Measurements from ENCODE around the gene KCNK4.
"Not testable (repeated sequence)": the region's sequence is repeated elsewhere in the genome, so short reads cannot be mapped to it uniquely, and the experiment has no call there.

The KCNK4 gene

GRCh38 chr11:64291262-64291751, at the start of gene KCNK4:
TSS of gene KCNK4 (plus strand) at chr11:64291302. CDS start at chr11:64293019, 1,717 bp downstream.
- DNase-seq (ENCODE audit: low read depth), result no peak

DNA sequence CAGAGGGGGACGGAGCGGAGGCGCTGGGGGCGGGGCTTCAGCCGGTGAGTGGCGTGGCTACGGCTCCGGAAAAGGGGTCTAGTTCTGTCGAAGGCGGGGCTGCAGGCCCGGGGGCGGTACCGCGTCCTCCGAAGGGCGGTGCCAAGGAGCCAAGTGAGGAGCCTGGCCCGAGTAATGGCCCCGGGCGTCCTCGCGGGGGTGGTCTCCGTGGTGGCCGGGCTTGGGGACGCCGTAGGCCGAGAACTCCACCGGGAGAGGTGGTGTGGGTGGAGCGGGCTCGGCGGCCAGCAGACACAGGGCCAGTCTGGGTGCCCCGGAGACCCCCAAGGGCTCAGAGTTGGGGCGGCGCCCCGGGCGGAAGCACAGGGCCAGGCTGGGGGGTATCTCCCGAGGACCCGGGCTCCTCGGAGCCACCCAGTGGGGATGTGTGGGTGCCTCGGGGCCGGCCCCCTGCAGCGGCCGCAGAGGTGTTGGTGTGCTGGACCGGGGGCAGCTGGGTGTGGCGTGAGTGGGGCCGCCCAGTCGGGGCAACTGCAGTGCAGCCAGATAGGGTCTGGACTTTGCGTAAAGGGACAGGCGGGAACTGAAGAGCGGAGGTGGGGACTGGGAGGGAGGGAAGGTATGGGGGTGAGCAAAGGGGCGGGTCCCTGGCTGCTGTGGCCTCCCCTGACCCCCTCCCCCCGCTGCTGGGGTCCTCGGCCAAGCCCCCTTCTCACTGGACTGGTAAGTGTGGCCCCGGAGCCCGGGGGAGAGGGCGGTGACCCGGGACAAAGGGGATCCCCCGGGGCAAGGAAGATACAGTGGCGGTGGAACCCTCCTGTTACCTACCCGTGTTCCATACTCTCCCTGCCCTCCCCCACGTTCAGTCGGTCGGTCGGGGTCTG, 49.4 kb upstream of the KCNK4 start:
- DNase-seq (ENCODE audit: low read depth), result no peak

GRCh38 chr11:64243236-64243854, 47.8 kb upstream of the KCNK4 start:
- no peak for DNase-seq (ENCODE audit: low read depth)

GRCh38 chr11:64244107-64244506, 47.0 kb upstream of the KCNK4 start:
- no peak for DNase-seq (ENCODE audit: low read depth)

- no peak for DNase-seq (ENCODE audit: low read depth)
Measured at GRCh38 chr11:64244966-64245365, 46.1 kb upstream of the KCNK4 start.

DNA sequence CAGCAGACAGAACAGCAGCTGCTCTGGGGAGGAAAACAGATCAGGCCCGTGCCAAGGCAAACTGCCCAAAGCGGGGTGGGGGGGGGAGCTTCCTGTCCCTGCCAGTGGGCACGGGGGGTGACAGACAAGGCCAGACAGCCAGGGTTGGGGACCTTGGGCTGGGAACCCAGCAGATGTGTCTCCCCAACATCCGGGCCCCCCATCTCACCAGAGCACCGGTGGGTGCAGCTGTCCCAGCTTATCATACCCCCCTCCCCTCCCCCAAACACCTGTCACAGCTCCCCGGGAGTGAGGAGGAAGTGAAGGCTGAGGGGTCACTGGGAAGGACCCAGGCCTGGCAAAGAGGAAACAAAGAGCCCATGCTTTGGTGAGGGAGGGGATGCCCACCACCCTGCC, 45.7 kb upstream of the KCNK4 start:
- DNase-seq (ENCODE audit: low read depth), result no peak

DNA sequence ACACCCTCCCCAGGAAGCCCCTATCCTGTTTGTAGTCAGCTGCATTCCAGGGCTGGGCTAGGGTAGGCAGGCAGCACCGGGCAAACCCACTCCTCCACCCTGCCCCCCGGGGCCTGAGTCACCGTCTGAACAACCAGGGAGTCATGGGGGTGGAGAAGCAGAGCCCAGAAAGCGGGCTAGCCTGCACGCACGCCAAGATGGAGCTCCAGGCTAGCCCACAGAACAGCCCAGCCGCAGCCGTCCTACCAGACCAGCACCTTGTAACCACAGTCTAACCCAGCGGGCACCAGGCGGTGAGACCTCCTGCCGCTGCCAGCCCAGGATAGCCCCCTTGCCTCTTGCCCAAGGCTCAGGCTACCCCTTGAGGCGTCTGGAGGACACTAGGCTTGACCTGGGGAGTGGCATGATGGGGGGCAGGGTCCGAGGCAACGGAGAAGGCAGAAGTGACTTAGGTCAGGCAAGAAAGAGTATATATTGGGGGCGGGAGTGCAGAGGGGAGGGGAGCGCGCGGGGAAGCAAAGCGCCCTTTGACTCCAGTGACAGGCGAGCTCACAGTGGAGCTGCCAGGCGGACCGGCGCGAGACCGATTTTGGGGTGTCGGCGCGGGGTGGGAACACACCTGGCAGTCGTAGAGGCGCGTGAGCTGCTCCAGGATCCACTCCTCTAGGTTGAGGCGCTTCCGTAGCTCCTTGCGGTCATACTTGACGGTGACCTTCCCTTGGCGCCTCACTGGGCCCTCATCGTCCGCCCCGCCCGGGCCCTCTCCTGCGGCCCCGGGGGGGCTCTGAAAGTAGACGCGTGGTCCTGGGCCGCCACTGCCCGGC, 45.1 kb upstream of the KCNK4 start:
- DNase-seq (ENCODE audit: low read depth), result peak; percentile 83

GRCh38 chr11:64246621-64246870, 44.6 kb upstream of the KCNK4 start:
- not testable (repeated sequence) for DNase-seq (ENCODE audit: low read depth)

- DNase-seq (ENCODE audit: low read depth), result peak; percentile 84
Measured at GRCh38 chr11:64246871-64247728, 44.0 kb upstream of the KCNK4 start, which contains the start of gene PPP1R14B. TSS of gene PPP1R14B (minus strand) at chr11:64246943. CDS start at chr11:64246673, 270 bp downstream.

DNA sequence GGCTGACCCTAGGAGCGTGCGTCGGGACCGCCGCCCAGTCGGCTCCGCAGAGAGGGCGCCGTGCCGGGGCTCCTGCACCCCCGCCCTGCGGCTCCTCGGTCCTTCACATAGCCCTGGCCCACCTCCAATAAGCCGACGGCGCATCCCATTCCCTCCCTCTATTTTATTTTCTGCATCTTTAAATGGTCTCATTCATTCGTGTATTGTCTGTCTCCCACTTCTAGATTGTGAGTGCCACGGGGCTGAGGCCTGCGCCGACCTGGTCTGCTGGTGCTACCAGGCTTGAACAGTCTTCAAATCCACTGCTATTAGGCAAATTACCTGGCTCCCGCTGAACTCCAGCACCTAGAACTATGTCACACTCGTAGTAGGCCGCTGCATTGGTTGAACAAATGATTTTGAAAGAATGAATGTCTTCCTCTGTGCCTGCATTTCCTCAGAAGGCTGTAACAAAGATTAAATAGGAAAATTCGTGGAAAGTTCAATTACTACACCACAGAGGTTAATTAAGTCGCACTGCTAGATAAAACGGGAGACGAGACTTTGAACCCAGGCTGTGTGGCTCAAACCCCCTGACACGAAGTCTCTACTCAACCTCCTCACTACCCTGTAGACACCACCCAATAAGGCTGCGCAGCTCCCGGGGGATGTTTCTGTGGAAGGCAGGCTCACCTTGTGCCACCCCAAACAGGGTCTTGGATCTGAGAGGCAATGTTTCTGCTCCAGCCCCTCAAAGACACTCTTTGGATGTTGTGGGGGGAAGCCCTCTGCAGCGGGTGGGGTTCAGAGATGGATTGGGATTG, 43.2 kb upstream of the KCNK4 start:
- DNase-seq (ENCODE audit: low read depth), result no peak

DNA sequence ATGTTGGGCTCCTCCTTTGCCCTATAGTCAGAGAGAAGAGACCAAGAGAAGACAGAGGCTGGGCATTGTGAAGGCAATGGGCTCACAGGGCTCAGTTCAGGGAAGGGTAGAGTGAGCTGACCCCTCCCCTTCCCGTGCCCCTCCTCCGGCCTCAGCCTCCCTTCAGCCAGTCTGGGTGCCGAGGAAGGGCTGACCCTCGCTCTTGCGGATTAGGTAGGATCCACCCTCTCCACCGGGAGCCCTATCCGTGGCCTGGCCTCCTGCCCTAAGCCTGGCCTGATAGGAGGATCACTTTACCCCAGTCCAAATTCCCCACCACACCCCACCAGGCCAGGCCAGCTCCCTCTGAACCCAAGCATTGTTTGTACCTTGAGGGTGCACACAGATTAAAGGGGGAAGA, 42.5 kb upstream of the KCNK4 start:
- DNase-seq (ENCODE audit: low read depth), result no peak

DNA sequence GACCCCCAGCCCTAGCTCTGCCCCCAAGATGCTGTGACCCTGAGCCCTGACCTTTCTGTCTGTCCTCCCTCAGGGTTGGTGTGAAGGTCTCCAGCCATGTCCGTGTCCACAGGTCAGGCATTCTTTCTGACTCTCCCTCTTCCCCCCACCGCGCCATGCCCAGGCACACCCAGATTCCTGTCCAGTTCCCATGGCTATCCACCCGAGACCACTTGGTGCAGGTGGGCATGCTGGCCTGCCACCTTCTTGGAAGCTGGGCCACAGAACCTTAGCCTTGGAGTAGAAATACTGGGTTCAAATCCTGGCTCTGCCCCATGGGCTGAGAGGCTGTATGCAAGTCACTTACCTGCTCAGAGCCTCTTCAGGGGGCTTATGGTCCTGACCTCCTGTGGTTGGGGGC, 42.1 kb upstream of the KCNK4 start:
- DNase-seq (ENCODE audit: low read depth), result no peak

- DNase-seq (ENCODE audit: low read depth), result no peak
Measured at GRCh38 chr11:64249563-64250414, 41.3 kb upstream of the KCNK4 start.

DNA sequence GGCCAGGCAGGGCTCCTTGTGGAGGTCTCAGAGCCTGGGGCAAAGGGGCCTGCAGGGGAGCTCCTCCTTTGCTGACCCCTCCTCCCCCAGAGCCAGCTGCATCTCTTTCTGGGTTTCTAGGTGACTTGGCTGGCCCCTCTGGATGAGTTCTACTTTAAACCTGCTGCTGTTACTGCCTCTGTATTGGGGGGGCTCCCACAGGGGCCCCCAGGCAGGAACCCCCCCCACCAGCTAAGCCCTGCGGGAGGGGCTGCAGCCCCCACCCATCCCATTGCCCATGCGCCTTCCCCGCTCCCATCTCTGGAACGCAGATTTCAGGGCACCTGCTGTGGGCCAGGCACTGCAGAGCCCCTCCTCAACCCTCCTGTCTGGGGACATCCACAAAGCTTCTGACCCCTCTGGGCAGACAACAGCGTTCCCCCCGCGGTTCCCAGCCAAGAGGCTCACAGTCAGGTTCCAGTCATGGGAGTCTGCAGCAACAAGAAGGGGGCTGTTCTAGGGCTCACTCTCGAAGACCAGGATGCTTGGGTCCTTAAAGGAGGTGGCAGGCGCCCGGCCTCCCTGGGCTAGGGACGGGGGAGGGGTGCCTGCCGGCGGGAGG, 40.6 kb upstream of the KCNK4 start:
- no peak for DNase-seq (ENCODE audit: low read depth)

DNA sequence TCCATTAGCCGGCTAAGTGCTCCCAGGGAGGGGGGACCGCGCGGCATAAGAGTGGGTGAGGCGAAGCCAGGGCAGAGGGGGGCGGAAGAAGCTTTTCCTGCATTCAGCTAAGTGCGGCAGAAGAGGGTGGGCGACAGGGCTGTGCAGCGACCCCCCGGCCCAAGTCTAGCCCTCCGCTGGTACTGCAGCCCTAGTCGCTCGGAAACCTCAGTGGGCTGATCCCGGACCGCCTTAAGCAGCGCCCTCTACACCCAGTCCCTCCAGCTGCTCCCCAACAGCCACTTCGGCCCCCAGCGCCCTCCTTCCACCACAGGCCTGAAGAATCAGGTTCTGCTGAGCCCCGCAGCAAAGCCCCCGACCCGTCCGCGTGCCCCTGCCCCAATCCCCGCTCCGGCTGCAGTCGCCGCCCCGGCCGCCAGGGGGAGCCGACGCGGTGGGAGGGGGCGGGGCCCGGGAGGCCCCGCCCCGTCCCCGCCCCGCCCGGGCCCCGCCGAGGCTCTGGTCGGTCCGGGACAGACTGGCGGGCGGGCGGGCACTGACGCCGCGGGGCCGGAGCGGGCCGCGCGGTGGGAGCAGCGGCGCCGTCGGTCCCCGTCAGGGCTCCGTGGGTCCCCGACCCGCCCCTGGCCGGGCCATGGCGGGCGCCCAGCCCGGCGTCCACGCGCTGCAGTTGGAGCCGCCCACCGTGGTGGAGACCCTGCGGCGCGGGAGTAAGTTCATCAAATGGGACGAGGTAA, 39.9 kb upstream of the KCNK4 start, which contains the start of gene PLCB3:
Gene PLCB3, plus strand, starts transcription at position 515 of the 737 bp plus-strand sequence. Its CDS starts 120 bp downstream, at position 635.
- DNase-seq (ENCODE audit: low read depth), result peak; percentile 27

DNA sequence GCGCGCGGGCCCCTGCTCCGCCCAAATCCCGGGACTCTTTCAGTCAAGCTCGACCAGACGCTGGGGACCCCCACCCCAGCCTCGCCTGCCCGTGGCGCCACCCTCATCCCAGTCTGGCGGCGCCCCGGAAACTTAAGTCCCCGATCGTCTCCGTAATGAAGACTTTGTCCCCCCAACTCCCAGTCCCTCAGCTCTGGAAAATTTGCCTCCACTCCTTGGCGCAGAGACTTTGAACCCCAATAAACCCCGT, 39.4 kb upstream of the KCNK4 start:
- no peak for DNase-seq (ENCODE audit: low read depth)

DNA sequence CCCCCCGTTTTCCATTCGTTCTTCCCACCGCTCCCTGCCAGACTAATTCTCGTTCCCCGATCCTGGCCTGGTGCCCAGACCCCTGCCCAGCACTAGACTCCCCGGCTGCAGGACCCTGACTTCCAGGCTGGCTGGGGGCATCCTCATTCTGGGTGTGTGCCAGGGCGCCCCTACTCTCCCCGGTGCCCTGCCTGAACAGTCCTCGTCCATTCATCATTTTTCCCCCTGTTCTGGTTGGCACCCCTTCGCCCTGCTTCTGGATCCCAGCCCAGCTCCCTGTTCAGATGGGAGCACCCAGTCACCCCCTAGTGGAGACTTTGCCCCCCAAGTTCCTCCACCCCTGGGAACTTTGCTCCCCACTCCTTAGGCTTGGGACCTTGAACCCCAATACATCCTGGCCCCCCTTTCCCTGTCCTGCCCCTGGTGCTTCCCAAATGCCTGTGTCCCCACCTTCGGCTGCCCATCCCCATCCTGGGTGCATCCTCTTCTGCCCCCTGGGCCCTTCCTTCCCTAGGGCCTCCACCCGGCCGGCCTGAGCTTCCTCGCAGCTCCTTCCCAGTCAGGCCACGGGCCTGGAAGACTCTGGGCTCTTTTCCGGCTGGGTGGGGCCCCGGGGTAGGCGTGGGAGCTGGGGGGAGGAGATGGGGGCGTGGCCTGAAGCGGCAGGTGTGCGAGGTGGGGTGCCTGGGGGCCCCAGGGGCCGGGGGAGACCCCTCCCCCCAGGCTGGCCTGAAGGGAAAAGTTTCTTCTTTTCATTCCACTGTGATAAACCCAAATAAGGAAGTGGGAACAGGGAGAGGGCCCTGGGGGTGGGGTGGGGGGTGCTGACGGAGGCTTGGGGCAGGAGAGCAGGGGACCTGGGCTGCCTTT, 38.9 kb upstream of the KCNK4 start:
- DNase-seq (ENCODE audit: low read depth), result peak; percentile 27

GRCh38 chr11:64253043-64253442, 38.1 kb upstream of the KCNK4 start:
- no peak for DNase-seq (ENCODE audit: low read depth)
